HG03139 (cell line): Measurements from ENCODE around the gene CACNA1C.

Experiments
- ATAC-seq: cut with Tn5 transposase; IDR thresholded peaks from one replicate; pipeline ENCODE4 v1.9.1; 2021; ENCODE audit not compliant: unreplicated experiment

CACNA1C gene

DNA sequence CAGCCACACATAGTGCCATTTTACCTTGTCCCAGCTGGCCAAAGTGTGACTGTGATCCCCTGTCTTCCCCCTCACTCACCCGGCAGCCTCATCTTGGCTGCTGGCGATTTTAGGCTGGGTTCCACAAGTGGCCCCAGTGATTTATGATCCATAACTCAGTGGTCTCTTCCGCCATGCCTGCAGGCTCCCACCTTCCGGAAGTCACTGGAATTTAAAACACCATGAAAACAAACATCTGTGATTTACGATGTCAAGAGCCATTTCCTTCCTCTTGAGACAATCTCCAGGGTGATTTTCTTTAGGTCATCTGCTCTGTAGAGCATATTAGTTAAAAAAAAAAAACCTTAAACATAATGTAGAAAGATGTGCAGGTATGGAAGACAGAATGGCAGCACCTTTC, 282.3 kb downstream of the CACNA1C start:
- ATAC-seq, result no peak

DNA sequence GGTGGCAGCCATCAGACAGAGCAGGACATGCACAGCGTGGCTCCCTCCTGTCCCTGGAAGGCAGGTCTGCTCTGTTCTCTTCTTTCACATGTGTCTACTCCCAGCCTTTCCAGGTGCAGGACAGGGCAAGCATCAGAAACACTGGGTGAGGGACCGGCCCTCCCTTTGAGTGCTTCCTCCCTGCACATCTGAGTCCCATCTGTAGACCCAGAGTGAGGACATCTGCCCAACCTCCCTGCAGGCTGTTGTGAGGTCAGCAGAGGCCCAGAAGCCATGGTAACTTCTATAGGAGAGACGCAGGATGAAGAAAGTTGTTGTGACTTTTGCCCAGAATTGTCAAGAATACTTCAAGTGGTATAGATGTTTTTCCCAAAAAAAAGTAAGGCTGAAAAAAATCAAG, 282.7 kb downstream of the CACNA1C start:
- ATAC-seq, result no peak

DNA sequence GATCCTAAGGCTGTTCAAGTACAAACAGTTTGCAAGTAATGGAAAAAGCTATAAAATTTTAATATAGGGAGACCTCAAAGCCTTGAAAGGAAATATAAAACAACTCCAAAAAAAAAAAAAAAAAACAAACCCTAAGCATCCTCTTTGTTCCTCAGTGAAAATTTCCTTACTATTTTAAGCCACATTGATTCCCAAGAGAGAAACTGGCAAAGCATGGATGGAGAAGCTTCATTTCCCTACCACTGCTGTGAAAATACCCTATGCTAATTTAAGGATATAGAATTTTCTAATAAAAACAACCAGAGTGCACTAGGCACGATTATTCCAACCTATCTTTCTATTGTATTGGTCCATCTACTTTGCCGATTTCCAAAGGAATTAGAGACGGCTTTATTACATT, 283.1 kb downstream of the CACNA1C start:
- ATAC-seq, result no peak

DNA sequence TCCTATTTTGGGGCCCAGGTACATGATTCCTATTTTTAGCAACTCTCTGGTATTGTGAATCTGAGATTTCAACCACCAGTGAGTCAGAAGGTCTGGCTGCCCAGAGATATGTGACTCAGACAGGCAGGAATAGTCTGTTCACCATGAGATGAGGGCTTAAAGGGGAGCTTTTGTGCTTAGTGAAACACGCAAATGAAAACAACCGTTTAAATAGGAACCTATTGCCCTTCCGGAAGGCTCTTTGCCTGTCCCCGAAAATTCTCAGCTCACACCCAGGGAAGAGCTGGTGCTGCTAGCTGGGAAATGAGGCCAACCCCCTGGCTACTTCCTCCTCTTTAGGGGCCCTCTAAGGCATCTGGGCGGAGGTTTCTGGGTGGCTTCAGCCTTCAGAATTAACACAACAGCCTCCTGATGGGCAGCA, 283.6 kb downstream of the CACNA1C start:
- ATAC-seq, result no peak

DNA sequence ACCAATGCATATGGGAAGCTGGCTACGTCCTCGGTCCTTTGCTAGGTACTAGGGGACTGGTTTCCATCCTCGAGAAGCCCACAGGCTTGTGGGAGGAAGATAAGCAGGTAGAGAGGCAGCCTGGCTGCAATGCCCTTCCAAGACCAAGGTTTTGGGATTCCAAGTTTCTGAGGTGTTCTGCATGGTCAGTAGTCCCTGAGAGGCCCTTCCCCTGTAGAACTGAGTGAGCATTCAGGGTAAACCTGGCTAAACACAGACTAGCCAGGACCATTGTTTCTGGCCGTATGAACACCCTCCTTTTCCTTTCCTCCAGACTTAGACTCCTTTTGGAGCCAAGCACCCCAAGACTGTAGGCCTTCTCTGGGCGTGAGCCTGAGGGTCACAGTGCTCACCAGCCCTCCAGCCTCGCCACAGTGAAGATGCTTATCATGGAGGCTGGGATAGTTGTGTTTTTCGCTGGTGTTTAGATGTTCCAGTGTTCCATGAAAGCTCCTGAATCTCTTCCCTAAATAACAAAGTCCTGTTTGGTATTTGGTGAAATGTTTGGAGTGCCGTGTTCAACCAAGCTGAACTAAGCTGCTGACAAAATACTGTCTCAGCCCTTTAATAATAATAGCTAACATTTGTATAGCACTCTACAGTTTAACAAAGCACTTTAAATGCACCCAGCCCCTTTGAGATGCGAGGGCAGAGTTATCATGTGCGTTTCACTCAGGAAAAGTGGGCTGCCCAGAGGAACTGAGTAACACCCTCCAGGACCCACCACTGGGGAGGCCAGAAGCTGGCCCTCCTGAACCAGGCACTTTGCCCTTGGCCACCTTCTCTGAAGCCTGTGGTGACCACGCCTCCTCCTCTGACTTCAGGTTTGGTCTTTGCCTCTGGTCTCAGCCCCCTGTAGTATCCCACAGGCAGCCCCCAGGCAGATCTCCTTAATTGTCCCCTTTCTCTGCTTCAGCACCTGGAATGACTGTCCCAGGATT, 284.5 kb downstream of the CACNA1C start:
- ATAC-seq, result no peak

DNA sequence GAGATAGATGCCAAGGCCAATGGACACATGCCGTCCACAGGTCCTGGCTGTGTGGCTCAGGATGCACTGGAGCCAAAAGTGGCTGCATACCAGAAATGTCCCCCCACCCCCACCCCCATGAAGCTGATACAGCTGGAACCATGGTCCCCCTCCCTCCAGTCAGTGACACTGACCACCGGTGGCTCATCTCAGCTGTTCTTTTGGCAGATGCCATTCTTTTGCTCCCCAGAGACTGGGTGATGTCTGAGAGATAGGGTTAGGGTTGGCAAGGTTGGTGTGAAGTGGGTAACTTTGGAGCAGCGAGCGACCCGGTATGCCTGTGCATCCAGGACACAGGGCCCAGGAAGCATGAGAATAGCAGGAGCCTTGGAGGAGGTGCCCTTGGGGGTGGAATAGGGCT, 285.6 kb downstream of the CACNA1C start:
- ATAC-seq, result no peak

DNA sequence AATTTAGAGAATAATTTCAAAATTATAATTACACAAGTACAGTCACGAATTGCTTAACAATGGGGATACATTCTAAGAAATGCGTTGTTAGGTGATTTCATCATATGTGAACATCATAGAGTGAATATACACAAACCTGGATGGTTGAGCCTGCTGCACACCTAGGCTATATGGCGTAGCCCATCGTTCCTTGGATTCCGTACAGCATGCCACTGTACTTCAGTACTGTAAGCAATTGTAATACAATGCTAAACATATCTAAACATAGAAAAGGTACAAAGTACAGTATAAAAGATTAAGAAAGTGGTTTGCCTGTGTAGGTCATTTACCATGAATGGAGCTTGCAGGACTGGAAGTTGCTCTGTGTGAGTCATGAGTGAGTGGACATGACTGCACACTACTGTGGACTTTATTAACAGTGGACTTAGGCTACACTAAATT, 286.2 kb downstream of the CACNA1C start:
- ATAC-seq, result no peak

DNA sequence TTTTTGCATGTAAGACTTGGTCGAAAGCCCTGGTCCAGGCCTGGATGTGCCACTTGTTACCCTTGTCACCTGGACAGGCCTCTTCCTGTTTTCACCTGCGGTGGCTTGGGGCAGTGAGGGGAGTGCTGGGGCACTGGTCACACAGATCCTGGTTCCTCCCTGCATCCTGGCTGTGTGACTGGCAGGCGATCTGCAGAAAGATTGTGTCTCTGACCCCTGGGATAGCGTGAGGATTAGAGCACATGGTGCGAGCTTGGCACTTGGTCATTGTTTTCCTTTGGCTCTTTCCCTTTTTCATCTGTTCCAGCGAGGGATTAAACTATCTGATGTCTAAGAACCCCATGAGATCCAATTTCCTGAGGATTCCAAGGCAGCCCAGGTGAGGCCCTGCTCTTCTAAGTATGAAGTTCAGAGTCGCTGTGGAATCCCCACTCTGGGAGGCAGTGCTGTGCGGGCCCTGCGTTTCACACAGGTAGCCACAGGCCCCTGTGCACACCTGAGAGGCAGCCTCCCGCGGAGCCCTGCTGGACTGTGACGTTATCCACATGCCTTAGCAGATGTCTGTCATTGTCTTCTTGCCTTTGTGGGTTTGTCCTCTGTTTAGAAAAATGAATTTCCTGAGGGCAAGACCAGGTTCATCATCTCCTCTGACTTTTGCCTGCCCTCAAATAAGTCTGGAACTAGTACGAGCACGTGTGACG, 288.4 kb downstream of the CACNA1C start:
- no peak for ATAC-seq

DNA sequence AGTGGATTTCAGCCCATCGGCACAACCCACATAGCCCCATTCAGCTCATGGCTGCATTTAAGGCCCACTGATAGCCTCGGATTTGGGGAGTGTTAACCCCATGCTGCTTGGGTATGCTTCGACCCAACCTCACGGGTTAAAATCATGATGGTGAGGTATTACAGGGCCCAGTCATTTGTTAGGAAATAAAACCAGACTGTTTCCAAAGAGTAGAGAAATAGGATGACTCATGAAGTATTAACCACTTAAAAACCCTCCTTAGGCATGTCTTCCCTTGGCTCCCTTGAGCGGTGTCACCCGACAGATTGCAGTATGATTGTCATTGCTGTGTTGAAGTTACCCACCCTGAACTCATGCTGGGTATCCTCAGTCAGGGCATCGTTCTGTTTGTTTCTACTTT, 289.1 kb downstream of the CACNA1C start:
- no peak for ATAC-seq

DNA sequence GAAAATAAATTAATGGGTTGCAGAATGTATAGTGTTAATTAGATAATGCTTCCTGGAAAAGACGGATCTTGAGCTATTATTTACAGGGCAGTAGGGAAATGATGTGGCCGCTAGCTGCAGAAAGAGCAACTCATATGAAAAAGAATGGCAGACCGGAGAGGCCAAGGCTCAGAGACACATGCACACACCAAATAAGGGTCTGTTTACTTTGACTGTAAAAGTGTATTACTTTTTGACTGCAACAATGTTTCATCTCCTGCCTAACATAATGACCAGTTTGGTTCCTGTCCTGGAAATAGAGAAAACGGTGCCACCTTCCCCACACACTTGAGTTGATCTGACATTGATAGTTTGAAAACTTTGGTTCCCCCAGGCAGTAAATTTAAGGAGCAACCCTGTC, 290.9 kb downstream of the CACNA1C start:
- no peak for ATAC-seq

DNA sequence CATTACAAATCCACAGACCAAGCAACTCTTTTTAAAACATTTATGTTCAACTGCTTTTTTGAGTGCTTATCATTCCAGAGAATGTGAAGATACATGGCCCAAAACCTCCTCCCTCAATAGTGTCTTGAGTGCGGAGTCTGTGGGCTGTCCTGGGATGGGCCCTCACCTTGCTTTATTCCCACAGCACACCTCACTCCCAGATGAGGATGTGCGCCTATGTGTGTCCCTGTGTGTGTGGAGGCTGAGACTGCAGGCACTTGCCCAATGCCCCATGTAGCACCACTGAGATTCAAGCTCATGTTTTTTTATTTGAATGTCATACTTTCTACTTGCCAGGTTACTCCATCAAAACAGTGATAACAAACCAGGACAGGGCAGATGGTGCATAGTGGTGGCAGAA, 291.7 kb downstream of the CACNA1C start:
- no peak for ATAC-seq

DNA sequence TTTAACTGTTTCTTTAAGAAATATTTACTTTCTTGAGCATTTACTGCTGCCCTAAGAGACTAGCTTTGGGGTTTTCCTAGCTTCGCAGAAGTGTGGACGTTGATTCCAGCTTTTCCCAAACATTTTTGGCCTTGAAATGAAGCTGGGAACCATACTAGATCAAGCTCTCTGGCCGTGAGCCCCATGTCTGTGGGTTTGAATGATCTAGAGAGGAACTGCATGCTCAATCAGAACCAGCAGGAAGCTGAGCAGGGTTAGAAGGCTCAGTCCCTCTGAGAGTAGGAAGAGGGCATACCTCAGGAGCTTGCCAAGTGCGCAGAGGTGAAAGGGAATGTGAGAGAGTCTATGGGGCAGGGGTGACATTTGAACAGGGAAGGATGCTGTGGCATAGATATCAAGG, 292.1 kb downstream of the CACNA1C start:
- ATAC-seq, result no peak

DNA sequence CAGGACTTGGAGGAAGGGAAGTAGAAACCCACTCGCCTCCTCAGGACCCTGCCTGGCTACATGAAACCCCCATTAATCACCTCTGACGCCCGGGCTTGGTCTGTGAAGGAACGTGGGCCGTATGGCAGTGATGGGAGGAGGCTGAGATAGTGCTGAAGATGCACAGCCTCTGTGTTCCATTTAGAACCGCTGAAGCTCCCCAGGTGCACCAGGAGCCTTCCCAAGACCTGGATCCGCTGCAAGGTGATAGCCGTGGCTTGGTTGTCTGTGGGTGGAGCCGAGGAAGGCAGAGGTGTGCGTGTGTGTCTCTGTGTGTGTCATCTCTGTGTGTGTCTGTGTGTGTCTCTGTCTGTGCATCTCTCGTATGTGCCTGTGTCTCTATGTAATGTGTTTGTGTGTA, 293.1 kb downstream of the CACNA1C start:
- no peak for ATAC-seq

DNA sequence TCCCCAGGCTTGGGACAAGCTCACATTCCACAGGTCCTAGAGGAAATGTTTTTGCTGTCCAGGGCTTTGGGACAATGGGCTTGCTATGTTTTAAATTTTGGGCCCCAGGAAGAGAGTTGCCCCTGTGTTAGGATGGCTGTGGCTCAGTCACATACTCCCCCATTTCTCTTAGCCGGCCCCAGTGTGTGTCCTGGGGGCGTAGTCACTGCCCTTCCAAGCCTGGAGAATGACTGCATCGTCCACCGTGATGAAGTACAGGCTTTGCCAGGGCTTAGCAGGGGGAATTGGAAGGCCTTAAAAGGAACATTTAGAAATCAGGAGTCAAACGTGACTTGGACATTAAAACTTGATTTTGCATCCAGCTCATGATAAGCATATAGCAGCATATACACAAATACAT, 293.6 kb downstream of the CACNA1C start:
- no peak for ATAC-seq

DNA sequence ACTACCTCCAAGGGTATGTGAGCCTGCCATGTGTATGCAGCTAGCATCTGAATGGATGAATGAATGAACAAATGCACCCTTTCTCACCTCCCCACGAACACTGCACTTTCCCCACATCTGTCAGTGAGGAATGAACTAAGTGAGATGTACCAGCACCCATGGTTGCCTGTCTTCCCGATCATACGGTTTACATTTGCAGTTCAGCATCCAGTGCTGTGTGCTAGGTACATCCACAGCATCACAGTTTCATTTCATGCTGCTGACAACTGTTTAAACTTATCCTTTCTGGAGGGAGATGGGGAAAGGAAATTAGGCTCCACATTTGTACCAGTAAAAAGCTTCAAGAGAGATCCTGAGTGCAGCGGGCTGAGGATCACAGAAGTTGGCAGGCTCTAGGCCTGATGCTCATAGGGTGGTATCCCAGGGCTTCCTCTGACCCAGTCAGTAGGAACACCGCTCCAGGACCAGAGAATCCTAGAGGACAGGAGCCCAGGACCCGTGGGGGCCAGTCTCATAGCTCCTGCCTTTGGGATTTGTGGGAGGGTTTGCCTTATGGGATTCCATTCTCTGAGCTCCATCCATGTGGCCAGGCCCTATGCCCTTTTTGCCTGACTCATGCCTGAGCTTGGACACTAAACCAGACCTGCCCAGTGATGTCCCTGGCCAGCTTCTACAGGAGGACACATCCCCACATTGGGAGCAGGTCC, 294.5 kb downstream of the CACNA1C start:
- no peak for ATAC-seq

DNA sequence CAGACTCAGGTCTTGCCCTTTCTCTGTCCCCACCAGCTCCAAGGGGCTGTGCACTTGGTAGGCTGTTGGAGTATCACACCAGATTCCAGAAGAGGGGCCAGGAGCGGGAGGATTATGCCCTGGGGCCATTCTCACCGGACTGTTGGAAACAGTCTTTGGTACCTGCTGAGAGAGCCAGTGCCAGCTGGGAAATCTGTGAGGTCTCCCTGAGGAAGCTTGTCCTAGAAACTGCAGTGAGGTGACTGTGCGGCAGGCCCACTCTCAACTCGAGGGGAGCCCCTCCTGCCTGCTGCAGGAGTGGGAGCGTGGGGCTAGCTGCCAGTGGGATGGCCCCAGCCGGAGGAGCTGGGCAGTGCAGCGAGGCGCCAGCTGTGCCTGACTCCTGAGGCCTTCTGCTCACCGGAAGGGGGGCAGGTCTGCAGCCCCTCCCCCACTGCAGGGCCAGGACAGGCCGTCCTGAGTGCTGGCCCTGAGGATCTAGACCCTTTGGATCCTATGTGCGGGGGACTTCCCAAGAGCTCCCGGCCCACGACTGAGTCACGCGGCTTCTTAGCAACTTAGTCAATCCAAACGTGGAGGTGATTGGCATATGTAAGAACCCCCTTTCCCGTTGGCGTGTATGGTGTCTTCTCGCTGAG, 295.2 kb downstream of the CACNA1C start:
- ATAC-seq, result no peak

DNA sequence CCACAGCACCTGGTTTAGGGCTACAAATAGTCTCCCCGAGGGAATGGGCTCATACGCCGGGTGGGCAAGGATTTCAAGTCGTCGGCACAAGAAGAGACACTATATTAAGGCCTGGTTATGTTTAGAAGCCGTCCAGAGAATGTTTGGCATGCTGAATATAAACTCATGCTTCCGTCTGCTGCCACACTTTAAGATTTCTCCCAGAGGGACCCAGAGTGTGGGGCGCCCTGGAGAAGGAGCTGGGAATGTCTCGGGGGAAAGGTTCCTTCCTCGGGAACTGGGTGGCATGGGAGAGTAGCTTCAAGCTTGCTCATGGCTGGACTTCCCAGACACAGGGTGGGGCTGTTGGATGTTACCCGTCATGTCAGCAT, 295.7 kb downstream of the CACNA1C start:
- no peak for ATAC-seq

DNA sequence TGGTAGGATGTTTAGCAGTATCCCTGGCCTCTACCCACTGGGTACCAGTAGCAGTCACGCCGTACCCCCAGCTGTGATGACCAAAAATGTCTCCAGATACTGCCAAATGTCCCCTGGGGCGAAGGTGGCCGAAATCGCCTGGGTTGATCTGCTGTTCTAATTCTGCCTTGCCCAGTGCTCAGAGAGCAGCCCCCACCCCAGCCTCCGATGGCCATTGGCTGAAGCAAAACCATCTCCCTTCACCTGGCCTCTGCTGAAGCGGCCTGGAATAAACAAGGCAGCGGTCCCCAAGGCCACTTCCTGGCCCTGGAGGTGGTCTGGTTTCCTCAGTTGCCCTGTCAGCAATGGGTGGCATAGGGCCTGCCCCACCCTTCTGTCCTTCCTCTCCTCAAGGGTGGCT, 298.4 kb downstream of the CACNA1C start:
- no peak for ATAC-seq

DNA sequence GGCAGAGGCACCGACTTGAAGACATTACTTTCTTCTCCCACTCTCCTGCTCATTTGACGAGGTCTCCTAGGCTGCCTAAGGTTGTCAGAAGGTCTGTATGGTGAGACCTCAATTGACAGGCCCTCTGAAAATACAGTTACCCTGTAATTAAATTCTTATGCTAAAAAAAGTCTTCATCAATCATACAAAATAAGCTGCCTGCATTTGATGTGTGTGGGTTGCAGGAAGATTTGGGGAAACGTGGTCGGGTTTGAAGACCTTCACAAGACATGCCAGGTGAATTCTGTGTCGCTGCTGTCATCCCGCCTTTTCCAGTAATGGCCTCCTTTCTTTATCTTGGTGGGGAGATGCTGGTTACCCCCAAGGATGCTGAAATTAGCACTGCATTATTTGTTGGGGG, 299.4 kb downstream of the CACNA1C start:
- ATAC-seq, result no peak

DNA sequence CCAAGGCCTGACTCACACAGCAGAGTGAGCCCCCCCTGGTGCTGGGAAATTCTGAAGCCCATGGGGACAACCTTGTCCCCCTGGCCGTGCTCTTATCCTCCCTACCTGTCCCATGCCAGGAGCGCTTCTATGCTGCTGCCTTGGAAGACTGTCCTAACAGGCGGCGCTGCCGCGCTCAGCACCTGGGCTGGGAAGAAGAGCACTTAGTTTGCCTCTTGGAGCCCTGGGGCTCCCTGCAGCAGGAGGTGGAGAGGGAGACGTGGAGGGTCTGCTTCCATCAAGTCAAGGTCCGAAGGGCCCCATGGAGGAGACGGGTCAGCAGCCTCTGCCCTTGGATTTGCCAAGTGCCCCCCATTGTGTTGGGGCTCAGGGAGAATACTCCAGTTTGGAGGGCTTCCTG, 300.5 kb downstream of the CACNA1C start:
- ATAC-seq, result no peak

DNA sequence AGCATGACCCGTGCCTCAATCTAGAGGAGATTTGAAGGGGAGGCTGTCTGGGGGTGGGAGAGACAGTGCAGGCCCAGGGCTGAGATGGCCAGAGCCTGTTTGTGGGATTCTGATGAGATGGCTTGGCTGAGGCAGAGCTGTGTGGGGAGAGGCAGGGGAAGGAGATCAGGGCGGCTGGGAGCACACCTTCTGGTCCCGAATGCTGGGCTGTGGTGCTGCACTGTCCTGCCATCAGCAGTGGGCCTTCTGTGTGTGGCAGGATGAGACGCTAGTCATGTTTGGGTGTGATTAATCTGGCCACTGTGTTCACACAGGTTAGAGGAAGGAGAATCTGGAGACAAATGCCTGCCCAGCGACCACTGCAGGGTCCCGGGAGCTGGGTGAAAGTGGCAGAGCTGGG, 300.9 kb downstream of the CACNA1C start:
- ATAC-seq, result no peak
